Left lung (tissue), 10 donors: ENCODE results near the gene TNK2. TPM values are rescaled to one million over a fixed set of nuclear protein-coding genes. Genes with fewer than 3 reads are reported as not detected.

Experiments used
- ATAC-seq: fragments of 200-7000 bp; cut with Tn5 transposase; one replicate; pipeline ENCODE4 v1.9.1; 2020; ENCODE audit warnings: moderate library complexity
- DNase-seq, 4 donors: peaks; one replicate each; pipeline ENCODE4 v3.0.0-alpha.2; 2013 to 2020
- H3K27ac ChIP-seq, 2 donors: fragments of 200-600 bp; sonication (generic) in 1 of 2; one replicate each; pipeline versions ENCODE4 v1.5.0 to v1.8.0; 2020 to 2021
- H3K27me3 ChIP-seq, 2 donors: fragments of 200-600 bp; sonication (generic) in 1 of 2; one replicate each; pipeline versions ENCODE4 v1.5.0 to v1.8.0; 2020 to 2021
- H3K36me3 ChIP-seq, 2 donors: fragments of 200-600 bp; sonication (generic) in 1 of 2; one replicate each; pipeline versions ENCODE4 v1.5.0 to v1.8.0; 2020 to 2021
- H3K4me1 ChIP-seq, 2 donors: fragments of 200-600 bp; one replicate each; pipeline ENCODE4 v1.8.0; 2021
- H3K4me3 ChIP-seq, 2 donors: fragments of 200-600 bp; sonication (generic) in 1 of 2; one replicate each; pipeline versions ENCODE4 v1.5.0 to v1.8.0; 2020 to 2021; ENCODE audit warnings: mild to moderate bottlenecking in 1 of 2
- H3K9me3 ChIP-seq, 2 donors: fragments of 200-600 bp; sonication (generic) in 1 of 2; one replicate each; pipeline versions ENCODE4 v1.5.0 to v1.8.0; 2020 to 2021
- intact Hi-C, 2 donors: fragments of 100-400 bp; cut with DNase I; formaldehyde crosslinking; loops; one replicate each; pipeline versions ENCODE4 v1.11.2 to v1.14.2; 2022
- polyA plus RNA-seq, 6 donors: library from polyadenylated mRNA; unstranded; fragments of 120-200 nt; gene quantifications; one replicate each; pipeline ENCODE4 v1.2.1, GENCODE V29; 2013; ENCODE audit not compliant: insufficient read length in 6 of 6
- total RNA-seq, 2 donors: library from RNA; stranded (reverse); fragmentation: NEBNext Ultra II Directional; extraction: Animal tissue kit (Norgen Biotek cat#: 25700); gene quantifications; one replicate each; pipeline ENCODE4 v1.2.1, GENCODE V29; 2021
- TF ChIP-seq, protein P1 (sequence below), 2 donors: fragments of 200-600 bp; sonication (generic) in 1 of 2; IDR thresholded peaks; one replicate each; pipeline versions ENCODE4 v1.5.0 to v1.8.0; 2021; ENCODE audit warnings: antibody characterized with exemption in 2 of 2
- donor health status: DM: no; HTN: yes; CAD: no.
- donor health status: DM: no; HTN: no; CAD: no.

The TNK2 gene
- total and polyA plus RNA-seq, 8 donors, result 49.7 to 75.7 (median 58.2) TPM

DNA sequence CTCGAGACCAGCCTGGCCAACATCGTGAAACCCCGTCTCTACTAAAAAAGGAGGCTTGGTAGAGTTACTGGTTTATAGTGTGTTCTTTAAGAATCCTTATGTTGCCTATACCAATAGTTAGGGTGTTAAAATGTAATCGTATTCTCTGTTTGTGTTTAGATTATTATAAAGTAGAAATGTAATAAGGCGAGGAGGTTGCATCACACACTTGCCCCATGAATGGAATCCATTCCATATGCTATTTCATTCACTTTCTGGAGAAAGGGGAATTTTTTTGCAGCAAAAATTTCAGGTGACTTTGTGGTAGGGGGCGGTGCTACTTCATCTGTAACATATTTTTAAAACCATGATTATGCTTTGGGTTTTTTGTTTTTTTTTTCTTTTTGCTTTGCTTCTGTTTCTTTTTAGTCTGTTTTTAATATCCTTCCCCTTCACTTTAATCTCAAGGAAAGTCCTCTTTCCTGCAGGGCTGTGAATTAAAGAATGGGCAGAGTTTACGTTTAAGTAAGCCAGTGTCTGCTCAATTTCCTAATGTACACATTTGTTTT, 63.6 kb downstream of the TNK2 start:
- ATAC-seq (no peak), DNase-seq (no peak)
- no peaks in the 10 kb centered on the region for H3K4me1 ChIP-seq
- TF ChIP-seq, protein P1, sequence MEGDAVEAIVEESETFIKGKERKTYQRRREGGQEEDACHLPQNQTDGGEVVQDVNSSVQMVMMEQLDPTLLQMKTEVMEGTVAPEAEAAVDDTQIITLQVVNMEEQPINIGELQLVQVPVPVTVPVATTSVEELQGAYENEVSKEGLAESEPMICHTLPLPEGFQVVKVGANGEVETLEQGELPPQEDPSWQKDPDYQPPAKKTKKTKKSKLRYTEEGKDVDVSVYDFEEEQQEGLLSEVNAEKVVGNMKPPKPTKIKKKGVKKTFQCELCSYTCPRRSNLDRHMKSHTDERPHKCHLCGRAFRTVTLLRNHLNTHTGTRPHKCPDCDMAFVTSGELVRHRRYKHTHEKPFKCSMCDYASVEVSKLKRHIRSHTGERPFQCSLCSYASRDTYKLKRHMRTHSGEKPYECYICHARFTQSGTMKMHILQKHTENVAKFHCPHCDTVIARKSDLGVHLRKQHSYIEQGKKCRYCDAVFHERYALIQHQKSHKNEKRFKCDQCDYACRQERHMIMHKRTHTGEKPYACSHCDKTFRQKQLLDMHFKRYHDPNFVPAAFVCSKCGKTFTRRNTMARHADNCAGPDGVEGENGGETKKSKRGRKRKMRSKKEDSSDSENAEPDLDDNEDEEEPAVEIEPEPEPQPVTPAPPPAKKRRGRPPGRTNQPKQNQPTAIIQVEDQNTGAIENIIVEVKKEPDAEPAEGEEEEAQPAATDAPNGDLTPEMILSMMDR (IDR thresholded peaks at IDR 0.05), result no peak
- no peak overlapping the region for H3K4me3 ChIP-seq
- H3K36me3 ChIP-seq, result no peaks in the 10 kb centered on the region
- no peak overlapping the region for H3K27ac ChIP-seq
- no peaks in the 10 kb centered on the region for H3K9me3 ChIP-seq
- H3K27me3 ChIP-seq, result peaks cover 0 to 1% of the 10 kb centered on the region in 2 donors
- intact Hi-C loops, result no loop called here

DNA sequence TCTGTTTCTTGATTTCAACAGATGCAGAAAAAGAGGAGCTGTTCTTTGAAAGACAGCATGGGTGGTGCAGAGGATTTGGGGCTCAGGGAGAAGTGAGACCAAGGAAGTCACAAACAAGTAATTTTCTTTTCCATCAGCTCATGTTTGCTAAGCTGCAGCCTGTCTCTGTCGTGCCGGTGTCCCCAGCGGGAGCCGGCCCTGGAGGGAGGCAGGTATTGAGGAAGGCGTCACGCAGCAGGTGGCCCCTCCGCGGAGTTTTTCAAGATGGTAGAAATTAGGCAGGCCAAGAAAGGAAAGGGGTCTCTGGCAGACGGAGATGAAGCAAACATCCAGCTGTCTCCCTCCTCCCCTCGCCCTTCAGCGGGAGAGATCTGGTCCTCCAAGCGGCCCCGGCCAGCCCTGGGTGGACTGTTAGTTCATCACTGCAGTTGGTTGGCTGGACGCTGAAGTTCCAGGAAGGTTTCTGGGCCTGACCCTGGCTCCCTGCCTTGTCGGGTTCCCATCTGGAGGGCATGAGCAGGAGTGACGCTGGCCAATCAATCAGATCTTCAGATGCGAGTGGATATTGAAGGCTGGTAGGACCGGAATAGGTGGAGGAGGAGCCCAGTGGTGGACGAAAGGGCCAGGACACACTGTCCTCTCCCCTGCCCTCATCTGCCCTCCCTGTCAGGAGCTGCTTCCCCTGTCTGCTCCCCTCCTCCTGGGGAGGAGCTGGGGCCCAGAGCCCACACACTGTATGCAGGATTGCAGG, 68.9 kb downstream of the TNK2 start:
- TF ChIP-seq, protein P1 (IDR thresholded peaks at IDR 0.05), result no peak
- no peaks in the 10 kb centered on the region for H3K36me3 ChIP-seq
- ATAC-seq, result no peak
- H3K9me3 ChIP-seq, result no peaks in the 10 kb centered on the region
- H3K4me3 ChIP-seq, result no peak overlapping the region
- no peaks in the 10 kb centered on the region for H3K4me1 ChIP-seq
- no peak overlapping the region for H3K27ac ChIP-seq
- DNase-seq, result no peak
- H3K27me3 ChIP-seq, result peaks cover 0 to 9% of the 10 kb centered on the region in 2 donors
- intact Hi-C loops, result no loop called here

- Histone ChIP-seq H3K4me3 (no peak overlapping the region), H3K27ac (no peak overlapping the region), H3K9me3 (no peaks in the 10 kb centered on the region), H3K27me3 (peaks cover 0 to 9% of the 10 kb centered on the region in 2 donors), H3K36me3 (no peaks in the 10 kb centered on the region), H3K4me1 (no peaks in the 10 kb centered on the region)
- ATAC-seq, result no peak
- no peak for DNase-seq
- intact Hi-C loops, result no loop called here
- TF ChIP-seq, protein P1 (IDR thresholded peaks at IDR 0.05), result no peak
Observed at GRCh38 chr3:195838714-195839113, 69.6 kb downstream of the TNK2 start.

DNA sequence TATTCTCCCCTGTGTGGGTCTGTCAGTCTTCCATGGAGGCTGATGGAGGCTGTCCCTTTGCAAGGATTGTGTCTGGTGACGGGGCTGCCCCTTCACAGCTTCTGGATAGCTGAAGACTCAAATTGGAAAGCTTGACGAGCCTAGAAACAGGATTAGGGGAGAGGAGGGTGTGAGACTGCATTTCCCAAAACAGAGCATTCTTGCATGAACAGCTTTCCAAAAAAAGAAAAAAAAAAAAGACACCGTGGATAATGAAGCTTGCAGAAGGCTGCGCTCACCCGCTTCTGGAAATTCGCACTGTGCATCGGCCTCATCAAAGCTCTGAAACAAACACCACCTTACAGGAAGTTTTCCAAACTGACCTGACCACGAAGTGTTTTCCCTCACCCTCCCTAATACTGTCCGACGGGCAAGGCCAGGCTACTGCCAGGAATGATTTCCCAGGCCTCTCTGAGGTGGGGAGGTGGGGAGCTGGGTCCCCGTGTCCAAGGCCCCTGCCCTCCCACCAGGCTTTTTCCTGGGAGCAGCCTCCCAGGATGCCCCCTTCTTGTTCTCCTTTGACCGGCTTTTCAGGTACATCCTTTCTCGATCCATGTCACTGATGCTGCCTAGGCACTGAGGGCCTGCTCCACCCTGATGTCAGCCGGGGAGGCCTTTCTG, 71.7 kb downstream of the TNK2 start:
- DNase-seq (peak in 1 of 4 donors; percentile 33), ATAC-seq (no peak)
- Histone ChIP-seq H3K27me3 (peaks cover 0 to 9% of the 10 kb centered on the region in 2 donors), H3K4me3 (no peak overlapping the region), H3K9me3 (no peaks in the 10 kb centered on the region), H3K4me1 (no peaks in the 10 kb centered on the region), H3K27ac (no peak overlapping the region), H3K36me3 (no peaks in the 10 kb centered on the region)
- TF ChIP-seq, protein P1 (IDR thresholded peaks at IDR 0.05), result no peak
- intact Hi-C loops, result no loop called here

GRCh38 chr3:195835791-195836190, 72.6 kb downstream of the TNK2 start:
- H3K4me1 ChIP-seq, result no peaks in the 10 kb centered on the region
- H3K27me3 ChIP-seq, result peaks cover 0 to 9% of the 10 kb centered on the region in 2 donors
- no peak overlapping the region for H3K4me3 ChIP-seq
- H3K9me3 ChIP-seq, result no peaks in the 10 kb centered on the region
- ATAC-seq (no peak), DNase-seq (peak in 1 of 4 donors; percentile 71)
- intact Hi-C loops, result no loop called here
- TF ChIP-seq, protein P1 (IDR thresholded peaks at IDR 0.05), result no peak
- H3K36me3 ChIP-seq, result no peaks in the 10 kb centered on the region
- no peak overlapping the region for H3K27ac ChIP-seq
